HG02870 (cell line): Measurements from ENCODE around the gene RGS4.
"Not testable (repeated sequence)": the region's sequence is repeated elsewhere in the genome, so short reads cannot be mapped to it uniquely, and the experiment has no call there.

Source experiments
- ATAC-seq: cut with Tn5 transposase; IDR thresholded peaks from one replicate; pipeline ENCODE4 v1.9.1; 2021; ENCODE audit warnings: mild to moderate bottlenecking, moderate library complexity; ENCODE audit not compliant: unreplicated experiment

Gene RGS4

GRCh38 chr1:163066686-163067085 is 2.5 kb upstream of the RGS4 start:
- no peak for ATAC-seq

- no peak for ATAC-seq
Measured at GRCh38 chr1:163068716-163069115, 445 bp upstream of the RGS4 start.

- ATAC-seq, result no peak
Measured at GRCh38 chr1:163069655-163070277, 605 bp downstream of the RGS4 start.

GRCh38 chr1:163071405-163072255 is 2.5 kb downstream of the RGS4 start:
- peak; percentile 70 for ATAC-seq

- ATAC-seq, result no peak
Measured at GRCh38 chr1:163072658-163073057, 3.5 kb downstream of the RGS4 start.

GRCh38 chr1:163074004-163074403 is 4.8 kb downstream of the RGS4 start:
- ATAC-seq, result no peak

- no peak for ATAC-seq
Measured at GRCh38 chr1:163074716-163075284, 5.6 kb downstream of the RGS4 start.

GRCh38 chr1:163076044-163076443 is 6.9 kb downstream of the RGS4 start:
- no peak for ATAC-seq

GRCh38 chr1:163076446-163076845 is 7.3 kb downstream of the RGS4 start:
- ATAC-seq, result no peak

- no peak for ATAC-seq
Measured at GRCh38 chr1:163076981-163077761, 8.0 kb downstream of the RGS4 start.

GRCh38 chr1:163082971-163083370 is 13.8 kb downstream of the RGS4 start:
- ATAC-seq, result no peak

- no peak for ATAC-seq
Measured at GRCh38 chr1:163083690-163084089, 14.5 kb downstream of the RGS4 start.

GRCh38 chr1:163084330-163084729 is 15.2 kb downstream of the RGS4 start:
- no peak for ATAC-seq

GRCh38 chr1:163085041-163085903 is 16.1 kb downstream of the RGS4 start:
- ATAC-seq, result no peak

GRCh38 chr1:163085904-163086268 is 16.7 kb downstream of the RGS4 start:
- ATAC-seq, result no peak

GRCh38 chr1:163089117-163089516 is 20.0 kb downstream of the RGS4 start:
- not testable (repeated sequence) for ATAC-seq

- no peak for ATAC-seq
Measured at GRCh38 chr1:163090321-163090945, 21.3 kb downstream of the RGS4 start.

- no peak for ATAC-seq
Measured at GRCh38 chr1:163093169-163093568, 24.0 kb downstream of the RGS4 start.

- ATAC-seq, result no peak
Measured at GRCh38 chr1:163093579-163093978, 24.4 kb downstream of the RGS4 start.

GRCh38 chr1:163094182-163094581 is 25.0 kb downstream of the RGS4 start:
- no peak for ATAC-seq
